NCI-H1436 treated with DMSO at 0.1 percent for 48 hours (cell line): ENCODE results near the gene DPF1.

ENCODE experiments used
- DNase-seq: peaks from one replicate; lab custom pipeline; 2025; lab: John Stamatoyannopoulos, UW

The DPF1 gene

DNA sequence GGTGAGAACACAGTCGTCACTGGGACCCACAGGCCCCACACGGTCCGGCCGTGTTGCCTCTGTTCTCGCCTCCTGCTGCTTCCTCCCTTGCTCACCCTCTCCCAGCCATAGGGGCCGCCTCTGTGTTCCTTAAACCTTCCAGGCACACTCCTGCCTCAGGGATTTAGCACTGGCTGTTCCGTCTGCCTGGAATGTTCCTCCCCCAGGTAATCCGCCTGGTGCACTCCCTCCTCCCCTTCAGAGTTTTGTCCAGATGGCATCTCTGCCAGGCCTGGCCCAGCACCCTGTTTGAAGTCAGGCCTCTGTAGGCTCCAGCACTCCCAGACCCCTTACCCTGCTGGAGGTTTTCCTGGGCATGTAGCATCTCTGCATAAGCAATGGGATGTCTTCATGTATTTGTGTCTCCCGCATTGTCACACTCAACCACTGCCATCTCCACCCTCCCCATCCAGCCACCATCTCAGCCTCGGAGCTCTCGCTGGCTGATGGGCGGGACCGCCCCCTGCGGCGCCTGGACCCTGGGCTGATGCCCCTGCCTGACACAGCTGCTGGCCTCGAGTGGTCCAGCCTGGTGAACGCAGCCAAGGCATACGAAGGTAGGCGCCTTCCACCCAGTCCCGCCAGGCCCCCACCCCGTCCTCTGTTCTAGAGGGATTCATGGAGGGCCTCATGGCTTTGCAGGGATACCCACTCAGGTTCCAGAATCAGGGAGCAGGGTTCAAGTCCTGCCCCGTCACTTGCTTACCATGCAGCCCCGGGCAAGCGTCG, 25.9 kb downstream of the DPF1 start:
- DNase-seq = no peak

DNA sequence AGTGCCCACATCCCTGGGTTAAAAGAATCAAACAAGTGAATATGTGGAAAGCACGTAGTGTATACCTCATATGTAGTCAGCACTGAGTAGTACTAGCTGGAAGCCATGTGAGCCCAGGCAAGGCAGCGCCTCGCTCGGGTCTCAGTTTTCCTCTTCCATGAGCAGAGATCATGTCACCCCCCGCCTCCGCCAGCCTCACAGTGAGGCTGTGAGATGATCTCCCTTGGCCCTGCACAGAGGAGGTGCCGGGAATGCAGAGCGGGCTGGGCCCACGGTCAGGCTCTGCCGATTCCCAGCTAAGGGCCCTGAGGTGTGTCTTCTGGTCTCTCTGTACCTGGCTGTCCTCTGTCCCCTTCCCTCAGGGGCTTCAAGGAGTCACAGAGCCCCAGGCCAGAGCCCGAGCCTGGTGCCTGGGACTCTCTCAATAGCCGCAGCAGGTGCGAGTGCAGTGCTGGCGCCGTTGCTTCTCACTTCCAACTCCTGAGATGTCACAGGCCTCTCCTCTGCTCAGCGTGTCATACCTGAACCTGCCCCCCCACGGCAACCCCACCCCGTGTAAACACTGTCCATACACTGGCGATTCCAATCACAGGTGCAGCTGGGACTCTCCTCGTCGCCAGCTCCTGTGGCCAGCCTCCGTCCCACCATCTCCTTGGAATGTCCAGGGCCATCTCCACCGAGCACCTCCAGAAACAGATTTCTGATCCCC, 26.9 kb downstream of the DPF1 start:
- no peak for DNase-seq

DNA sequence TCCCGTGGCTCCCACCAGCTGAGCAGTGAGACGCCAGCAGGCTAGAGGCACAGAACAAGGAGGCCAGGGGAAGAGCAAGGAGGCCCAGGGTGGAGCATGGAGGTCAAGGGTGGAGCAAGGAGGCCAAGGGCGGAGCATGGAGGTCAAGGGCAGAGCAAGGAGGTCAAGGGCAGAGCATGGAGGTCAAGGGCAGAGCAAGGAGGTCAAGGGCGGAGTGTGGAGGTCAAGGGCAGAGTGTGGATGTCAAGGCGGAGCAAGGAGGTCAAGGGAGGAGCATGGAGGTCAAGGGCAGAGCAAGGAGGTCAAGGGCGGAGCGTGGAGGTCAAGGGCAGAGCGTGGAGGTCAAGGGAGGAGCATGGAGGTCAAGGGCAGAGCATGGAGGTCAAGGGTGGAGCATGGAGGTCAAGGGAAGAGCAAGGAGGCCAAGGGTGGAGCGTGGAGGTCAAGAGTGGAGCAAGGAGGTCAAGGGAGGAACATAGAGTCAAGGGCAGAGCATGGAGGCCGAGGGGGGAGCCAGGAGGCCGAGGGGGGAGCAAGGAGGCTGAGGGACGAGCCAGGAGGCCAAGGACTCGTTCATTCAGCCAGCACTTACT, 27.7 kb downstream of the DPF1 start:
- no peak for DNase-seq

DNA sequence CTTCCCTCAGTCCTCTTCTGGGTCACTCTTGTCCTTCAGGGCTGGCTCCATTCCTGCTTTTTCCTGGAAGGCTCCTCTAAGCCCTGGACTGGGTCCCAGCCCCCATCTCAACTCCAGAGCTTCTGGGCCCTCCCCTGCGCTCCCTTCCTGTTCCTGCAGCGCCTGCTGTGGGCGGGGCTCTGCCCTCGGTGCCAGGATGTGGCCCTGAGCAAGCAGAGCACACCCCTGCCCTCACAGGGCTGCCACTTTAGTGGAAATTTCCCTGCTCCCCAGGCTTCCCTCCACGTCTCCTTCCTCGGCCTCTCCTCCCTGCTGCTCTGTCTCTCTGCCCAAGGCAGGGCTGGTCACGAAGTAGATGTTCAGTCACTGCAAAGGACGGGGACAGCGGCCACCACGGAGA, 28.8 kb downstream of the DPF1 start:
- no peak for DNase-seq

DNA sequence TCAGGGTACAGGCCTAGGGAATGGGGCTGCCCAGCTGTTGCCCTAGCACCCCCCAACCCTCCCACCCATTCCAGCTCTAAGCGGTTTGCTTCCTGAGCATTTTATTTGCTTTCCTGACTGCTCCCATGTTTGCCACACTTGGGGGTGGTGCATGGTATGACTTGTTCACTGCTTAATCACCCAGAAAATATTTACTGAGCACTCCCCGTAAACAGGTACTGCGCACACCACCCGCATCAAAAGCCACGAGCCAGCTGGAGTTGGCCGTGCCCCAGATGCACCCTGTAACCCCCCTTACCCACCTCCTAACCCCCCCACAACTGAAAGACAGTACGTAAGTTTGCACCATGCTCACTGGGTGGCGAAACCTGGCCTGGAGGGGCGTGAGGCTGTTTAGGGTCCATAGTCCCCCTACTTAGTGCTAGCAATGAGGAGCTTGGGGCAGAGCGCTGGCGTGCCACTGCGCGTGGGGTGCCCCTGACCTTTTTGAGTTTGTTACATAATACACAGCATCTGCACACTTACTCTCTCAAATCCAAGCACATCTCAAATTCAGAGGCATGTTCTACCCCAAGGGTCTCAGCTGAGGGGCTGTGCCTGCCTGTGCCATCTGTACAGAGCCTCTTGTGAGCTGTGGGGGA, 29.8 kb downstream of the DPF1 start:
- no peak for DNase-seq

DNA sequence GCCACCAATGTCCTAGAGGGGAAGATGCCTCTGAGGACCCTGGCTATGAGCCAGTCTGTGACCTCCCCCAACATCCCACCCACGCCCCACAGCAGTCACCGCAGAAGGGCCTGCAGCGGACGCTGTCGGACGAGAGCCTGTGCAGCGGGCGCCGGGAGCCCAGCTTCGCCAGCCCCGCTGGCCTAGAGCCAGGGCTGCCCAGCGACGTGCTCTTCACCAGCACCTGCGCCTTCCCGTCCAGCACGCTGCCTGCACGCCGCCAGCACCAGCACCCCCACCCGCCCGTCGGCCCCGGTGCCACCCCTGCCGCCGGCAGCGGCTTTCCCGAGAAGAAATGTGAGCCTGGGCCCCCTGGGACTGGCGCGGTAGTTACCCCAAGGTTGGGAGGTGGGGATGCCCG, 30.6 kb downstream of the DPF1 start:
- no peak for DNase-seq

DNA sequence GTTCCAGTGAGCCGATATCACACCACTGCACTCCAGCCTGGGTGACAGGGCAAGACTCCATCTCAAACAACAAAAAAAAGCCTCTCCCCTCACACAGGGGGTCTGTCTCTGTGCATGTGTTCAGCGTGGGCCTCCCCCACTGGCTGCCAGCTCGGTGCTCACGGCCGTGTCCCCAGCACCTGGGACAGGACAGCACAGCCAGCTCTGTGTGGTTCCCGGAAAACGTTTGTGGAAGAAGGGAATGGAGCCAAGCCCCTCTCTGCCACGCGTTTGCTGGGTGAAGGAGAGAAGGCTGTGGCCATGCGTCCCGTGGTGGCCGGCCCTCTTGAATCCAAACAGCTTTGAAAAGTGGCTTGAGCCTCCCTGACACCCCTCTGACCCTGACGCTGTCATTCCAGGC, 32.3 kb downstream of the DPF1 start:
- no peak for DNase-seq

DNA sequence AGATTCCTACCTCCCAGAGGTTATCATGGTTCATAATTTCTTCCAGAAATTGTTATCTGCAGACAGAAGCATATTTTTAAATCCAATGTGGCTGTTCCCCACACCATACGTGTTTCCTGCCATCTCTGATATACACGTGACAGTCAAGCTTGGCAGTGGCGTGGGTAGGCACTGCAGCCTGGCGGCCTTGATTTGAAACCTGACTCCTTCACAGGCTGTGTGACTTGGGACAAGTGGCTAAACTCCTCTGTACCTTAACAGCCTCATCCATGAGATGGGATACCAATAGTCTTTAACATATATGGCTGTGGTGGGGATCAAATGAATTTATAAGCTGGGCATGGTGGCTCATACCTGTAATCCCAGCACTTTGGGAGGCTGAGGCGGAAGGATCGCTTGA, 33.2 kb downstream of the DPF1 start:
- DNase-seq = no peak

DNA sequence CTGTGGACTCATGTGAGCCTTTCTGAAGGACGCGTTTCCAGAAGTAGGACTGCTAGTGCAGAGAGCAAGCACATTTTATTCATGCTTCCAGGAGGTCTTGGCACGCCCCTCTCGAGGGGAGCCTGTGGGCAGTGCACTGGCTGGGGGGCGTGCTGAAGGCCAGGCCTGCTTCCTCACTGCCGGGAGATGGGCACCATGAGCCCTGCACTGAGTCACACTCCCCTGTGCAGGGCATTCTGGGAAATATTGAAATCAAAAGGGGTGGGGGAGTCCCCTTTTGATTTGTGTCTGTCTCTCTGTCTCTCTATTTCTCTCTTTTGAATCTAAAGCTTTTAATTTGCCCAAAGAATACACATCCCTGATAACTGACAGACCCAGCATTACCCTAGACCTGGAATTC, 34.0 kb downstream of the DPF1 start:
- DNase-seq = no peak

DNA sequence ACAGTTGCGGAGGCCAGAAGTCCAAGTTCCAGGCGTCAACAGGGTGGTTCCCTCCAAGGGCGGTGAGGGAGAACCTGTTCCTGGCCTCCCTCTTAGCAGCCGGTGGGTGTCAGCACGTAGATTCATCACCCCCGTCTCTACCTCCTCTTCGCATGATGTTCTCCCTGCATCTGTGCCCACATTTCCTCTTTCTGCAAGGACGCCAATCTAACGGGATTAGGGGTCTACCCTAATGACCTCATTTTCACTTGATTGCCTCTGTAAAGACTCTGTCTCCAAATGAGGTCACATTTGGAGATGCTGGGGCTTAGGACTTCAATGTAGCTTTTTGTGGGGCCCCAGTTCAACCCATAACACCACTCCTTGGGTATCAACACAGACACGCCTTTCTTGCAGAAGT, 38.5 kb downstream of the DPF1 start:
- no peak for DNase-seq

DNA sequence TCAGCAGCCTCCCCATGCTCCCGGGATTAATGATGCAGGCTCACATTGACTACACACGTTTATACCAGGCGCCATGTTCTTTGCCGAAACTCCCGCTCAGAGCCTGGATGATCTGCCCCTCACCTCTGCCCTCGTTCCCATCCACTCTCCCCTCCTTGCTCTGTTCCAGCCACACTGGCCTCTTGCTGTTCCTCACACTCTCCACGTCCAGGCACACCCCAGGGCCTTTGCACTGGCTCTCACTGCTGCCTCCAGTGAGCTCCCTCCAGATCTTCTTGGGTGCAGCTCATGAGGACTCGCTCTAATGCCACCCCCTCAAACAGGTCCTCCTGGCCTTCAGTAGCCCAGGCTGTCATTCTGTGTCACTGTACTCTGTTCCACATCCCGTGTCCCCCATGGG, 39.2 kb downstream of the DPF1 start:
- DNase-seq = no peak

DNA sequence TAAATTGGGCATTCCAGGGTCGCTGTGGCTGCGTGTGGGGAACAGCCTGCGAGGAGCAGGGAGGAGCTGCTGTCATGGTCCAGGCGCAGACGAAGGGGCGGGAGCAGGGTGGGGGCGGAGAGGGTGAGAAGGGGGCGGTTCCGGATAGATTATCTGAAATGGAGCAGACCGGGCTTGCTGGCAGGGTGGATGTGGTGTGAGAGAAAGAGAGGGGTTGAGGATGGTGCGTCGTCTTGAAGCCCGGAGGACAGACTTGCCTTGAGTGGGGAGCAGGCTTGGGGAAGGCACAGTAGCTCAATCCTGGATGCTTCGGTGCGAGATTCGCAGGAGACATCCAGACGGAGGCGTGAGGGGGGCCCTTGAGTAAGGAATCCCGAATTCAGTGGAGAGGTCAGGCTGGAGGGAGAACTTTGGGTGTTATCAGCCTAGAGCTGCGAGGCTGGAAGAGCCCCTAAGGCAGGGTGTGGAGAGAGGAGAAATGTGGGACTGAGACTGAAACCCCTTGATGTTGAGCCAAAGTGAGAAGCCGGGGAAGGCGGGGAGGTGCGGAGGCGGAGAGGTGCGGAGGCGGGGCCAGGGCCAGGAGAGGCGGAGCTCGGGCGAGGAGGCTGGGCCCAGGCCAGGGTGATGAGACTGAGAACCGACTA, 40.6 kb downstream of the DPF1 start:
- DNase-seq = no peak

DNA sequence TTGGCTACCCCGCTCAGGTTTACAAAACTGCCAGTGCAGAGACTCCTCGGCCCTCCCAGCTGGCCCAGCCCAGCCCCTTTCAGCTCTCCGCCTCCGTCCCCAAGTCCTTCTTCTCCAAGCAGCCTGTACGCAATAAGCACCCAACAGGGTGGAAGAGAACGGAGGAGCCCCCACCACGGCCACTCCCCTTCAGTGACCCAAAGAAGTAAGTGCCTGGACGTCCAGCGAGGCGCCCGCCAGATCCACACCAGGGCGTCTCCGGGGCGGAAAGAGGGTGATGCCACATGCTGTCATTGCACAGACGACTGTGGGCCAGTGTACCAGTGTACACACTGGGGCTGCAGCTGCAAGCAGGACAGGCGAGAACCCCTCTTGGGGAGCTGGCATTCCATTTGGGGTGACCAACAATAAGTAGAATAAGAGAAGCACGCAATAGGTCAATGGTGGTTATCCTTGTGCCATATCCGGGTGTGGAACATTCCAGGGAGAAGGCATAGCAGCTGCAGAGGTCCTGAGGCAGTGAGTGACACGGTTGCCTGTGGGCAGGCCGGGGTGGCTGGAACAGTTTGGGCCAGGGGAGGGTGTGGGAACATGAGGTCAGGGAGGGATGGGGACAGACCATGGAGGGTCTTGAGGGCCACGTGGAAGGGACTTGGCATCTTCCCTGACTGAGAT, 41.3 kb downstream of the DPF1 start:
- DNase-seq = no peak

DNA sequence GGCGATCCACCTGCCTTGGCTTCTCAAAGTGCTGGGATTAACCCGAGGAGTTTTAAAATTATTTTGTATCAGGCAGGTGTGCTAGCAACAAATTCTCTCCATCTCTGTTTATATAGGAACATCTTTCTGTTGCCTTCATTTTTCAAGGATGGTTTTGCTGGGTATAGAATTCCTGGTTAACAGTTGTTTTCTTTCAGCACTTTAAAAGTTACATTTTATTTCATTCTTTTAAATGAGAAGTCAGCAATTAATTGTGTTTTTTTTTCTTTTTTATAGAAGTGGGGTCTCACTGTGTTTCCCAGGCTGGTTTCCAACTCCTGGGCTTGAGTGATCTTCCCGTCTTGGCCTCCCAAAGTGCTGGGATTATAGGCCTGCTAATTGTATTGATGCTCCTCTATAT, 44.0 kb downstream of the DPF1 start:
- DNase-seq = no peak

DNA sequence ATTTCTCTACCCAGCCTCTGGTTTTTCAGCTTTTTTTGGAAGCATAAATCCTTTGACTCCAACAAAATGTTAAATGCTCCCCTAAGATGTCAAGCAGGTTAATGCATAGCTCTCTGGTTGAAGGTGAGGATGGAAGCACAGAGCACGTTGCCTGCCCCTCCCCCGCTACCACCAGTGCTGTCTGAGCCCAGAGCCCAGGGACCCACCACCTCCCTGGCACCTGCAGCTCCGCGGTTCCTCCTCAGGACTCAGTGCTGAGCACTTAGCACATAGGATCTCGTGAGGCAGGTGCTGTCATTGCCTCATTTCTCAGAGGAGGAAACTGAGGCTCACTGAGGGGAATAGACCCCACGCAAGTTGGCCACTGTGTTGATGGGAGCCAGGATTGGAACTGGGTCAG, 48.6 kb downstream of the DPF1 start:
- DNase-seq = no peak

DNA sequence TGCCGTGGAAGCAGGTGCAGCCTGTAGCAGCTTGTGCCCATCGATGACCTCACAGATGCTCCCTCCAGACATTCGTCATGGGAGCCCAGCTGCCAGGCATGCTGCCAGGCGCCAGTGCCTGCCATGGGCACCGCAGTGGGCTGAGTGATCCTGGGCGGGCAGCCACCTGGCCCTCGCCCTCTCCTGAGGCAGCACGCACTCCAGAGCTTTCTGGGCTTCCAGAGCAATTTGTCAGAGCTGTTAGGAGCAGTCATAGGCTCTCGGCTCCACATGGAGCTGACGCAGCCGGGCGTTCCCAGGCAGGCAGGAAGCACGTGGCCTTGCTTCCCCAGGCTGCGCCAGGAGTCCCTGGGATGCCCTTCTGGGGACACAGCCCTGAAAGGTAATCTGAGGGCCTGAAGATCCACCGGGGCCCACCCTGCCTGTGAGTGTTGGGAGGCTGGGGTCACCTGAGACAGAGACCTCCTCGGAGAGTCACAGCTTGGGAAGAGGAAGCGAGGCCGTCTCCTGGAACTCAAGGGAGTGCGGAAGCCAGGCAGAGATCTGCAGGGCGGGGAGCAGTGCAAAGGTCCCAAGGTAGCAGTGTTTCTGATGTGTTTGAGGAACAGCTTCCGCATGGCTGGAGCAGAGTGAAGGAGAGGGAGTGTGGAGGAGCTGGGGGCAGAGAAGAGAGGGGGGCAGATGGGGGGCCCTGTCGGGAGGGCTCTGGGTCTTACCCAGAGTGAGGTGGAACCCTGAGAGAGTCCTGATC, 50.6 kb downstream of the DPF1 start:
- DNase-seq = no peak

DNA sequence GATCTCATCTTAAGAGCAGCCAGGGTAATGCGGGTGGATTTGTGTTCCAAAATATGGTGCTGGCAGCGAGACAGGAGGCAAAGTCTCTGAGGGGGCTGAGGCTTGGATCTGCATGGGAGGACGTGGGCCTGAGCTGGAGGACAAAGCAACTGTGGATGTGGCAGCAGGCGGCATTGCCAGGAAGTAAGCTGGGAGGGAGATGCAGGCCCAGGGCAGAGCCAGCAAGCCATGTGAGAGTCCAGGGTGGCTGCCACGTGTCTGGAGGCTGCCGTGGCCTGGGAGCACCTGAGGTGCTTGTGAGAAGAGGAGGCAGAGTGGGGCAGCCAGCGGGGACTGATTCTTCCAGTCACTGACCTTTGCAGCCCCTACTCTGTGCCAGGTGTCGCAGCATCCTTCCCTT, 52.0 kb downstream of the DPF1 start:
- no peak for DNase-seq

DNA sequence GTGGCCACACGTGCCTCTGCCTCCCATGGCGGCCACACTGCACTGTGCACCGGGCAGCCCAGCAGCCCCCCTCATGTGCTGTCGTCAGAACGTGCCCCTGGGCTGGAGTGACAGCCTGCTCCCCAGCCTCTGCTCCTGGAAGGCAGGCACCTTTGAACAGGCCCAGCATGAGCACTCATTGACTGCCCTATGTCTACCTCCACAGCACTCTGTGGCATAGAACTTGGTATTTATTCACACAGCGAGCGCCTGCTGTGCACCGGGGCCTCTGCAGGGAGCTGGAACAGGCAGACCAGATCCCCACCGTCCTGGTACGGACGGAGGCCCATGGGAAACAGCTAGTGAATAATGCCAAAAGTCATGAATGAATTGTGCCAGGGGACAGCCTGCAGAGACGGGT, 53.7 kb downstream of the DPF1 start:
- DNase-seq = no peak

DNA sequence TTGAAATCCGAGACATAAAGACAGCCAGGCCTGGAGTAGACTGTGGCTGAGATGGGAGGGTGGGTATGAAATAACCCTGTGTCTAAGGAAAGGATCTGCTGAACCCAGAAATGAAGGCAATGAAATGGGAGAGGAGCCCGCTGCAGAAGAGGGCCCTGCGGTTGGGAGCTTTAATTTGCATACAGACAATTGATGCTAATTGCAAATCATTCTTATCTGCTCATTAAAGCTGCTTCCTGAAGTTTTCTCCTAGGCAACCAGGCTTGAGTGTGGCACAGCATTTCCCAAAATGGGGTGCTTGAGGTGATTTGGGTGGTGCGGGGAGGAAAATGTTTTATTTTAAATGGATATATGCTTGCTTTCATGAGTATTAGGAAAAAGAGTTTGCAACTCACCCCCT, 55.4 kb downstream of the DPF1 start:
- peak; percentile 80 for DNase-seq

DNA sequence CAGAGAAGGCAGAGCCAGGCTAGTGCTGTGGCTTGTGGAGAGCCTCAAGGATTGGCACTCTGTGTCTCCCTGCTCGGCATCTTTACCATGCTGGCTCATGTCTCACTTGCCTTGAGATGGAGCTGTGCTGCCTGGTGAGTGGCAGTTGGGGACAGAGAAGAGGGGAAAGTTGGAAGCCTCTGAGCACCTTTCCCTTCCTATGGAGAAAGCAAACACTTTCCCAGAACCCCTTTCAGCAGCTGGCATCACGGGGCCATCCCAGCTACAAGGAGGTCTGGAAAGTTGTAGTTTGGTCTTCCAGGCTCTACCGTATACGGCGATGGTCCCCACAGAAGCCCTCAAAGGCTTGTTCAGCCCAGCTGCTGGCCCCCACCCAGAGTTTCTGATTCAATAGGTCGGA, 58.7 kb downstream of the DPF1 start:
- DNase-seq = no peak

DNA sequence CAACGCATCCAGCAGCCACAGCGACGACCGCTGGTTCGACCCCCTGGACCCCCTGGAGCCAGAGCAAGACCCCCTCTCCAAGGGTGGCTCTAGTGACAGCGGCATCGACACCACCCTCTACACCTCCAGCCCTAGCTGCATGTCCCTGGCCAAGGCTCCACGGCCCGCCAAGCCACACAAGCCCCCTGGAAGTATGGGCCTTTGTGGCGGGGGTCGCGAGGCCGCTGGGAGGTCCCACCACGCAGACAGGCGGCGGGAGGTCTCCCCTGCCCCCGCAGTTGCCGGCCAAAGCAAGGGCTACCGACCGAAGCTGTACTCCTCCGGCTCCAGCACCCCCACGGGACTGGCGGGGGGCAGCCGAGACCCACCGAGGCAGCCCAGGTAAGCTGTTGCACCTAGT, 59.5 kb downstream of the DPF1 start:
- no peak for DNase-seq
